Measurements from ENCODE around the gene TUBE1. TPM values are rescaled to one million over a fixed set of nuclear protein-coding genes. Genes with fewer than 3 reads are reported as not detected.

TUBE1 gene
- total RNA-seq, 8 experiments from 2014 or later: 24.3 to 63.1 (median 40.6) TPM

GRCh38 chr6:112029045-112029822 is 58.0 kb downstream of the TUBE1 start:
- ATAC-seq (replicated peaks in 6 of 8): peak in 3 of 8 experiments; percentile 10 to 61 (median 46)
- no peak overlapping the region for H3K27ac ChIP-seq
- in situ Hi-C loops (cut with MboI; ENCODE audit: low pct_unique_long_range_greater_than_20kb in 2 of 9, low sequenced_read_pairs in 9 of 9, unreplicated experiment in 9 of 9): loop anchor here in 5 of 9 experiments (25.0 kb wide), 4 partner anchors 317 to 992 kb away; a partner anchor contains a TSS
- 45 to 95% (median 76%) methylated on average over 4 to 14 of the region's 15 CpGs; no CpG with 5 or more reads in 1 of the 10 experiments for WGBS, 10 experiments
- no peak overlapping the region for H3K4me3 ChIP-seq
- peaks cover 6 to 7% of the 10 kb centered on the region in 2 donors for H3K4me1 ChIP-seq (replicated peaks in 1 of 2)

- ATAC-seq (replicated peaks in 6 of 8): peak in 1 of 8 experiments; percentile 23
- in situ Hi-C loops (cut with MboI; ENCODE audit: low pct_unique_long_range_greater_than_20kb in 2 of 9, low sequenced_read_pairs in 9 of 9, unreplicated experiment in 9 of 9): loop anchor here in 5 of 9 experiments (25.0 kb wide), 4 partner anchors 316 to 991 kb away; a partner anchor contains a TSS
These were observed 59.2 kb downstream of the TUBE1 start for GRCh38 chr6:112027942-112028674.

DNA sequence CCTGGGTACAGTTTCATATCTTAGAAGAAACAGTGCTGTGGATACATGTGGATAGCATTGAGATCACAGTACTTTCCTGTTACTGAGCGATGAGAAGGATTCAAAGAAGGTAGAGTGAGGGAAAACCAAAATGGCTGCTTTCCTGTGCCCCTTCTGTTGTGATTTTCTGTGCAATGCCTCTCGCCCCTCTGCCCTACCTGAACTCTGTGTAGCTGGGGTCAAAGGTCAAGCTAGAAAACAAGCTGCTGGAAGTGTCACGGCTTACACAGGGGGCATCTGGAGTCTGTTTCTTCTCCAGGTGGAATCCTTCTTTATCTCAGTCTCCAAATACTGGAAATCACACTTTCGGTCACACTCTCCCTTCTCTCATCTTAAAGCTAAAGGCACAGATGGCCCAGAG is 60.3 kb downstream of the TUBE1 start:
- no peak overlapping the region for H3K27ac ChIP-seq
- no peak overlapping the region for H3K4me3 ChIP-seq
- H3K4me1 ChIP-seq (replicated peaks in 1 of 2): peaks cover 6 to 7% of the 10 kb centered on the region in 2 donors
- WGBS, 10 experiments: 79 to 100% (median 100%) methylated on average over 1 to 4 of the region's 4 CpGs; no CpG with 5 or more reads in 3 of the 10 experiments
- in situ Hi-C loops (cut with MboI; ENCODE audit: low pct_unique_long_range_greater_than_20kb in 2 of 9, low sequenced_read_pairs in 9 of 9, unreplicated experiment in 9 of 9): loop anchor here in 5 of 9 experiments (25.0 kb wide), 4 partner anchors 315 to 990 kb away; a partner anchor contains a TSS
- ATAC-seq (replicated peaks in 6 of 8): no peak

More at GRCh38 chr6:112027942-112028674, 59.2 kb downstream of the TUBE1 start:
- Histone ChIP-seq H3K27ac (no peak overlapping the region), H3K4me1 (replicated peaks in 1 of 2) (peaks cover 6 to 7% of the 10 kb centered on the region in 2 donors), H3K4me3 (no peak overlapping the region)
- WGBS, 10 experiments: 0 to 100% (median 83%) methylated on average over 1 to 3 of the region's 3 CpGs; no CpG with 5 or more reads in 1 of the 10 experiments

DNA sequence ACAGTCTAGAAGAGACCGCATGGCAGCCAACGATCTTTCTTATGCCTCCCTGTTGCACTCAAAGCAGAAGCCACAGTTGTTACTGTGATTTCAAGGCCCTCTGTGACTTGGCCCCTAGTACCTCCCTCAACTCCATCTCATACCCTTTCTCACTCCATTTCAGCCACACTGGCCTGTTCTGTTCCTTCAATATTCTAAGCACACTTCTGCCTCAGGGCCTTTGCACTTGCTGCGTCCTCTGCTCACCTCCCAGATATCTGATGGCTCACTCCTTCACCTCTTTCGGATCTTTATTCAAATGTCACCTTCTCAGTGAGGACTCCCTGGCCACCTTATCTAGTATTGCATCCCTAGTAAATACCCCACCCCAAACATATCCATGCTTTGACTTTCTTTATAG is 62.8 kb downstream of the TUBE1 start:
- no peak overlapping the region for H3K27ac ChIP-seq
- ATAC-seq (replicated peaks in 6 of 8): no peak
- no peak overlapping the region for H3K4me3 ChIP-seq
- WGBS, 10 experiments: 73 to 100% (median 98%) methylated on average over 1 to 4 of the region's 4 CpGs; no CpG with 5 or more reads in 2 of the 10 experiments
- H3K4me1 ChIP-seq (replicated peaks in 1 of 2): peaks cover 6 to 7% of the 10 kb centered on the region in 2 donors
- in situ Hi-C loops (cut with MboI; ENCODE audit: low pct_unique_long_range_greater_than_20kb in 2 of 9, low sequenced_read_pairs in 9 of 9, unreplicated experiment in 9 of 9): loop anchor here in 2 of 9 experiments (25.0 kb wide), 1 partner anchor 312 kb away; no protein-coding TSS in a partner anchor

DNA sequence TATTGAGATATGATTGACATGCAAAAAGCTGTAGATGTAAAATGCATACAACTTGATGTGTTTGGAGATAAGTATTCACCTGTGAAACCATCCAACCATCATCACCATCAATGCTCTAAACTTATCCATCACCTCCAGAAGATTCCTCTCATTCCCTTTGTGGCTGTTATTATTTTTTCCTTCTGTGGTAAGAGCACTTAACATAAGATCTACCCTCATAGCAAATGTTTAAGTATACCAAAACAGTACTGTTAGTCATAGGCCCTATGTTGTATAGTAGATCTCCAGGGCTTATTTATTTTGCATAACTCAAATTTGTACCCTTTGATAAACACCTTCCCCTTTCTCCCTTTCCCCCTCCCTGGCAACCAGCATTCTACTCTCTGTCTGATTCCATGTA is 64.5 kb downstream of the TUBE1 start:
- Histone ChIP-seq H3K27ac (no peak overlapping the region), H3K4me1 (replicated peaks in 1 of 2) (peaks cover 18 to 19% of the 10 kb centered on the region in 2 donors), H3K4me3 (no peak overlapping the region)
- in situ Hi-C loops (cut with MboI; ENCODE audit: low pct_unique_long_range_greater_than_20kb in 2 of 9, low sequenced_read_pairs in 9 of 9, unreplicated experiment in 9 of 9): loop anchor here in 2 of 9 experiments (25.0 kb wide), 1 partner anchor 310 kb away; no protein-coding TSS in a partner anchor
- ATAC-seq (replicated peaks in 6 of 8): no peak

DNA sequence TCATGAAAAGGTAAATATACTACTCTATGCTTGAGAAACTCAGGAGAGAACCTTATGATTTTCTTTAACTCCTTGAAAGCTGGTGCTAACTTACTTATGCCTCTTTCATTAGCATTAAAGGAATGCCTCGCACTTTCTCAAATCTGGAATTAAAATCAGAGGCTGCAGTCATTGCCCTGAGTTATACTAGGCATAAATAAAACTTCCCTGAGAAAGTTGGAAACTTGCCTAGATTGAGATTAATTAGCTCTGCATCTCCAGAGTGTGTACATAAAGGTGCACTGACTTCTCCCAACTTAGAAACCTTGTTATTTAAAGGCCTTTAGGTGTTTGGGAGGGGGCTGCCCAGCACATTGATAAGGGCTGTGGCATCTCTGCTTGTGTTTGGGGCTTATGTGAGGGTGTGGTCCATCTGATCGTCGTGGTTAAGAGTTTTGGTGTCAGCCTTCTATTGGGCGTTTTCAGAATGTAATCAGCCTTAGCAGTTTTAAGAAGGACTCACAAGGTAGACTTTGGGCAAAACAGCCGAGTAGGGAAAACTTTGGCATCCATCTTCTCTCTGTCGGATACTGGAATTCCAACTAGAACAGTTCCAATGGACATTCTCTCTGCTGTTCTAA is 65.5 kb downstream of the TUBE1 start:
- in situ Hi-C loops (cut with MboI; ENCODE audit: low pct_unique_long_range_greater_than_20kb in 2 of 9, low sequenced_read_pairs in 9 of 9, unreplicated experiment in 9 of 9): loop anchor here in 2 of 9 experiments (25.0 kb wide), 1 partner anchor 310 kb away; no protein-coding TSS in a partner anchor
- no peak overlapping the region for H3K4me3 ChIP-seq
- peaks cover 18 to 19% of the 10 kb centered on the region in 2 donors for H3K4me1 ChIP-seq (replicated peaks in 1 of 2)
- ATAC-seq (replicated peaks in 6 of 8): peak in 1 of 8 experiments; percentile 17
- no peak overlapping the region for H3K27ac ChIP-seq
- 22 to 100% (median 83%) methylated on average over 1 to 6 of the region's 6 CpGs; no CpG with 5 or more reads in 2 of the 10 experiments for WGBS, 10 experiments

Other genes starting within 250 kb of the TUBE1 start
- gene FYN, start 214.0 kb downstream of the TUBE1 start, total RNA-seq: 100 to 1,000 TPM in 5 of 8 experiments, 10 to 100 TPM in 2, 1 to 10 TPM in 1; 4.9 to 237 (median 111) TPM
- gene CCN6, start 33.4 kb downstream of the TUBE1 start, total RNA-seq: under 1 TPM; 0.42 to 0.78 (median 0.60) TPM
- gene FAM229B, start 109 bp upstream of the TUBE1 start, total RNA-seq: 100 to 1,000 TPM in 4 of 8 experiments, 10 to 100 TPM in 4; 10.7 to 121 (median 82.9) TPM
- 1,000 to 10,000 TPM in 1 of 8 experiments, 100 to 1,000 TPM in 2, 10 to 100 TPM in 1, 1 to 10 TPM in 4; 3.6 to 1,765 (median 40.3) TPM for gene LAMA4, start 167.1 kb upstream of the TUBE1 start, total RNA-seq

Measured in motor neuron (in vitro differentiated cells).